HG03139 (cell line): Measurements from ENCODE around the gene SLC24A3.

Experiments used
- ATAC-seq: cut with Tn5 transposase; IDR thresholded peaks from one replicate; pipeline ENCODE4 v1.9.1; 2021; ENCODE audit not compliant: unreplicated experiment

The SLC24A3 gene

DNA sequence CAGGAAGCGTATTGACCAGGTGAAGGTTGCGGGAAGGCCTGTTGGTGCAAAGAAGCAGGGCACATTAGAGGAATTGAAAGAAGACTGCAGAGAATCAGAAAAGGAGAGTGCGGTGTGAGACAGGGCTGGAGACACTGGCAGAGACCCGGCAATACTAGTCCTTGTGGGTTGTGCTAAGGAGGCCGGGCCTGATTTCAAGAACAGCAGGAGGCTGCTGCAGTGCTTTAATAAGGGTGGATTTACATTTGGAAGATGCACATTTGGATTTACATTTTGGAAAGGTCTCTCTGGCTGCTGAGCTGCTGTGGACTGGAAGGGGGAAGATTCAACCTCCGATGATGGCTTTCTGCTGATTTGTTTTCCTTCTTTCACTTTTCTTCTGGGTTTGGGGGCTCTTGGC is 167.8 kb downstream of the SLC24A3 start:
- ATAC-seq = no peak

DNA sequence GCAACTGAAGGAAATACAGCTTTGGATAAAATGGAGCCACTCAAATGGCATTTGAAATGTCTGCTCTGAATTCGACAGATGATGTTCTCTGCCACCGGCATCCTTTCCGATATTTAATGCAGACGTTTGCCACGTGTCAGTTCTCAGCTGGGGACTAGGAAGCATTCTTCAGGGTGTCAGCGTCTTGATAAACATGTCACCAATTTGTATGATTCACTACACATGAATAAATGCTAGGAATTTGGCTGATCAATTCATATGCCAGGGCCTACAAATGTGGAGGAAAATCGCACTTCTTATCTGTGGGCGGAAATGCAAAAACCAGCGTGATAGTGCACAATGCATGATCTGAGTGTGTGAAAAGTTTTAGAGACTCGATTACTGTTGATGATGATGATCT is 169.5 kb downstream of the SLC24A3 start:
- no peak for ATAC-seq

DNA sequence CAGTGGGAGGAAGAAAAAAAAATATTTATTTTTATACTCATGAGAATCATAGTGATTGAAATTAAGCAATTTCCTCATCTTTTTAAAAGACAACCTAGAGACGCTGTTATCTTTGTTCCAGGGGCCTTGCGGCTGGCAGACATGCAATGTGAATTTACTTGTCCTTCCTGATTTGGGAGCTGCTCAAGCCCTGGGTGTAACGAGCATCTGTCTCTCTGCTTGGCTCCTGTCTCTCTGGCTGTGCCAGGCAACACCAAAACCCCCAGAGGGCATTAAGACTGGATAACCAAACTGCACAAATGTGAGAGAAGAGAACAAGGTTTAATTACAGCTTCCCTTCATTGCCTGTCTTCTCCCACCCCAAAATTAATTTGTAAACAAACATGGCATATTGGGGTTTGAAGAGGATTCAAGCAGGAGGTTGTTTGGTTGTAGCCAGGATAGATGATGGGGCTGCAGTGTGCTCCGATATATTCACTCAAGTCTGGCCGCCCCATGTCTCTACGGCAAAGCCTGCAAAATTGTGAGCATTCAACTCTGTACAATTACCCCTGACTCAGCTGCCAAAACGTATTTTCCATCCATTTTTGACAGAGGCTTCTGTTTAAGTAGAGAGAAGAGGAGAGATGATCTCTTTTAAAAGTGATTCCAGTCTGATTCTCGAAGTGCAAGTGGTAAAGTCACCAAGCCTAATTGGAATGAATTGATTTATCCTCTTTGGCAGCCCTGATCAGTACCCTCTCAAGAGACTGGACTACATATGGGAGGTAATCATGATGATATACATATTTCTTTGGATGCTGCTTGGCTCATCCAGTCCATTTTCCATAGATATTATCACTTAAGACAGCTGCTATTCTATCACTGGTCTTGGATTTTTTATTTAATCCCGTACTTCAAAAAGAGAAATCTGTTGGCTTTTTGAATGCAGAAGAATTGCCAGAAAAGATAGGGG is 170.2 kb downstream of the SLC24A3 start:
- ATAC-seq = no peak

DNA sequence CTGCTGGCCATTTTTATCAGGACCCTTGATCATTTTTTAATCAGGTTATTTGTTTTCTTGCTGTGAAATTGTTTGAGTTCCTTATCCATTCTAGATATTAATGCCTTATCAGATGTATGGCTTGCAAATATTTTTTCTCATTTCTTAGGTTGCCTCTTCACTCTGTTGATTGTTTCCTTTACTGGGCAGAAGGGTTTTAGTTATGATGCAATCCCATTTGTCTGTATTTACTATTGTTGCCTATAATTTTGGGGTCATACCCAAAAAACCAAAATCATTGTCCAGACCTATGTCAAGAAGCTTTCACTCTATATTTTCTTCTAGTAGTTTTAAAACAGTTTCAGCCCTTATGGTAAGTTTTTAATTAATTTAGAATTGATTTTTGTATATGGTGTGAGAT is 172.5 kb downstream of the SLC24A3 start:
- no peak for ATAC-seq

GRCh38 chr20:19387251-19387650 is 174.8 kb downstream of the SLC24A3 start:
- ATAC-seq = no peak

GRCh38 chr20:19392344-19393130 is 180.1 kb downstream of the SLC24A3 start:
- no peak for ATAC-seq

GRCh38 chr20:19396460-19397081 is 184.1 kb downstream of the SLC24A3 start:
- no peak for ATAC-seq

DNA sequence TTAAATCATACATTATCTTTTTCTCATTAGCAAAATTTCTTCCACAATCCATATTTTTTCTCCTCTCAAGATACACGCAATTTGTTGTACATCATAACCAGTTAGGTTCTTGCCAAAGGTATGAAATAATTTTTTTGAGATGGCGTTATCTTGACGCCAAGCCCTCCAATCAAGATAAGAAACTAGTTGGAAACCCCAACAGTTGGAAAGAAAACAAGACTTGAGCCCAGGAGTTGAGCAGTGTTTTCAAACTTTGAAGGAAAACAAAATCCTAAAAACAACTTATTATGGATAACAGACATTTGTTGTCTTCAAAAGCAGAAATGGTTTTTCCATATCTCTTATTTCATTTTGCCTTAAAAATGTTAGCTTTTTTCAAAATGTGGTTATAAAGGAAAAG is 184.8 kb downstream of the SLC24A3 start:
- no peak for ATAC-seq

- ATAC-seq = no peak
Measured at GRCh38 chr20:19397666-19398065, 185.2 kb downstream of the SLC24A3 start.

DNA sequence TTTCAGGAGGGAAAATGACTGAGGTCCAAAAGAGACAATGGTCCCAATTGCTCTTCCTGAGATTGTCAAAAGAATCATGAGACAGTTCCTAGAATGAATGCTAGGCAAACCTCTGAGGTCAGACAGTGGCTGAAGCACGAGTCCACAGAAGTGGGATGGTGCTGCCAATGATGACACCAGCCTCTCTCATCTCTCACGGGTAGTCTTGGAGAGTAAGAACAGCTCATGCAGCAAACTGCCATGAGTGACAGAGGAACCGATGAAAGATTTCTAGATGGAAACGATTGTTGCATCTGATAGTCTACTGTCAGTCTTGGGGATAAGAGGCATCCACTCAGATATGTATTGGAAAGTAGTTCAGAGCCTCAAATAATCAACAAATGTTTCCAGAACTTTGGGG is 188.7 kb downstream of the SLC24A3 start:
- no peak for ATAC-seq

DNA sequence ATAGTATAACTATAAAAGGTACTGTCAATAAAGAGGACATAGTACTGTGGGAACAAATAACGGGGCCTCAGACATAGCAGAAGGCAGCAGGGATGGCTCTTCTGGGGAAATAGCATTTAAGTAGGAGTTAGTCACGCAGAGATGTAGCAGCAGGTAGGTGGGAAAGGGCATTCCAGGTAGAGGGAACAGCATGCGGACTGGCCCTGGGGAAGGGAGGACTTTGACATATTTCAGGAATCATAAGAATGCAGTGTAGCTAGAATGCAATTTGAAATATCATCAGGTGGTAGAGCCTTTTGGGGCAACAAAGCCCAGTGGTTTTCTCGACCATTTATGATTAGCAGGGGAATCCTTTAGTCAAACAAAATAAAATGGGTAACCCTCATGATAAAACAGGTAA is 191.1 kb downstream of the SLC24A3 start:
- no peak for ATAC-seq

- ATAC-seq = no peak
Measured at GRCh38 chr20:19404826-19405225, 192.4 kb downstream of the SLC24A3 start.

DNA sequence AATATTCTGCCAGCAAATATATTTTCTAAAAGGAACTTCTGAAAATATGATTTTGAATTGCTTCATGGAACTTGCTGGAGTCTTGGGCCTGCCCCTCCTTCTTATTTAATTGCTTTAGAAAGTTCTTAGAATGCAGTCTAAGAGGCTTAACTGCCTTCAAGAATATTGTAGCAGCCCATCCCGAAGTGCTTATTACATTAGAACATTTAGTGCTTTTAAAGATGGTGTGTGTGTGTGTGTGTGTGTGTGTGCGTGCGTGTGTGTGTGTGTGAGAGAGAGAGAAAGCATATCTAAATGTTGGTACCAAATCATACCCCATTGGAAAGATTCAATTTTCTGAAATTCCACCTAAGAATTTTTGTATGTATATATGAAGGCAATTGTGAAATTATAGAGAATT is 193.5 kb downstream of the SLC24A3 start:
- ATAC-seq = no peak

DNA sequence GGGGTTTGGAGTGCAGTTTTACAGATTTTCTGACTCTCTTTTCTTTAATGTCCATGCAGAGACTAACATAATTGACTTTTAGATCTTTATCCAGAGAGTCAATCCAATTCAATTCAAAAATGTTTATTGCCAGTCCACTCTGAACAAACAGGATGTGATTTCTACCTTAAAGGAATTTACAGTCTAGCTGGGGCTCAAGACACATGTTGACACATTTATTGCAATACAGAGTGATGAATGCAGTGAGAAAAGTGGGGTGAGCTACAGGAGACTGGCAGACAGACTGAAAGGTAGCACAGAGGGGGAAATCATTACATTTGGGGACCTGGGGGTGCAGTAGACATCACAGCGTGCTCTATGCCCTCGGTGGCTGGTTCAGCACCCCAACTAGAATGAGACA is 193.9 kb downstream of the SLC24A3 start:
- ATAC-seq = no peak

DNA sequence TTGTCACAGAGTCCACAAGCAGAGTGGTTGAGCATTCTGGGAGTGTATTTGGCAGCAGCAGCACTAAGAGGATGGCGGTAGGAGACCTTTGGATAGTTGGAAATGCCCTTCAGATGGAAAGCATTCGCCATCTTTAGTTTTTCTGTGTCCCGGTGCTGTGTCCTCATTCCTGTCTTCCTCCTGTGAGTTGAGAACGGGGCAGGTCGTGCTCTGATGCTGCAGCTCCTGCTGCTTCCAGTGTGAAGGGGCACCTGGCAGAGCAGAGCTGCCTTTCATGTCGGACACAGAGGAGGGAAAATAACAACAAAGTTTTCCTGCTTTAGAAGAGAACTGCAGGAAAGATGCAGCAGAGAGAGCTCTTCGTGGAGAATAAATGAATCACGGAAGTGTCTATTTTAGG is 194.8 kb downstream of the SLC24A3 start:
- no peak for ATAC-seq

DNA sequence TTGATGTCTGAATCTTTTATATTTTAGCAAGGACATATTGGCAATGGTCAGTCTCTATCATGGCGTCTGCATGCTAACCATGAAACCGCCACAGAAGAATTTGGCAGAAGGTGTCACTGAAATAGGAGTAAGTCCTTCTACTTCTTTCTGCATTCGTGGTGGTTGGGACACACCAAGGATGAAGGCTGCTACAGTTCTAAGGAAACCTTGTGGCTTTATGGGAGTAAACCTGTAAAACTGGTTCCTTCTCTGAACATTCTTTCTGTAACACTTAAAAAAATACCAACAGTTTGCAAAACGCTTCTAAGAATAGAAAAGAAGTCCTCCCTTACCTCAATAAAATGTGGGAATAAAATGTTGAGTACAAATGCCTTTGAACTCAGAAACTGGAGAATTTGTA is 195.3 kb downstream of the SLC24A3 start:
- no peak for ATAC-seq

DNA sequence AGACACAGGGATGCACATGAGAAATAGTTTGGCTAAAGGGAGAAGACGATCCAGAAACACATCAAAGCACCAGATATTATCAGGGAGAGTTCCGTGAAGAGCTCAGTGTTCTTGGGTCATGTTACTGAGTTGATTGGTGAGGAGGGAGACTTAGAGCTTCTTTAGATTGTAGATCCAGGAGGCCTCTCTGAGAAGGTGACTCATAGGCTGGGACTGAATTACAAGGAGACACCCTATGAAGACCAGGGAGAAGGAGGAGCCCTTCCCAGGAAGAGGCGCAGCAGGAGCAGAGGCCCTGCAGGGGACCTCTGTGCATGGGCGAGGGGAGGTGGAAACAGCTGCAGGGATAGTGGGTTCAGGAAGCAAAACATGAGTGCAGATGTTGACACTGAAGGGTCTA is 196.5 kb downstream of the SLC24A3 start:
- ATAC-seq = no peak

GRCh38 chr20:19411811-19412210 is 199.4 kb downstream of the SLC24A3 start:
- ATAC-seq = no peak

GRCh38 chr20:19412254-19412653 is 199.8 kb downstream of the SLC24A3 start:
- no peak for ATAC-seq

GRCh38 chr20:19414600-19414999 is 202.2 kb downstream of the SLC24A3 start:
- ATAC-seq = no peak

DNA sequence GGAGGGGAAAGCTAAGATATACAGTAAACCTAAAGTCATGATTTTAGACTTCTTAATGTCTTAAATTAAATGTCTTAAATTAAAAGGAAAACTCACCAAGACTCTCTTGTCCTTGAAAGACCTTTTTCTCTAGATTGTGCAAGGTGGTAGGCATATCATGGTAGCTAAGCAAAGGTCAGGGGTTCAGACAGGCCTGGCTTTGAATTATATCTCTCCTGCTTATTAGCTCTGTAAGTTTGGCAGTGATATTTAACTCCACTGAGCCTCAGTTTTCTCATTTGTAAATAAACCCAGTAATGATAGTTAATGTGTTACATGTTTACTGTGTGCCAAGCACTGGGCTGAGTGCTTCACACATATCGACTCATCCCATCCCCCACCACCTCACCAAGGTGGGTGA is 203.3 kb downstream of the SLC24A3 start:
- ATAC-seq = no peak

DNA sequence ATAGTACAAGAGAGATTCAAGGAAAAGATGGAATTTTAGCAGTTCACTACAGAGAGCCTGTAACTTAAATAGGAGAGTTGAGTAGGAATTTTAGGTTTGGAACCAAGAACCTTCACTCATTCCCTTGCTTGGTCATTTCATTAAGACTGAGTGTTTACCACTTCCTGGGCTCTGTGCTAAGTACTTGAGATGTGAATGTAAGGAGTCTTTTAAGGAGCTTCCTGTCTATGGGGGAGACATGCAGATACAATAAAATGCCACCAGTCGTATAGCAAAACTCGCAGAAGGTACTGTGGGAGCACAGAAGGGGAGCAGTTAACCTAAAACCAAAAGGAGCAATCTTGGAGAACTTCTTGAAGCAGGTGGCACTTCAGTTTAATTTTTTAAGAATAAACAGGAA is 204.2 kb downstream of the SLC24A3 start:
- ATAC-seq = no peak
